ENCODE data around the gene NUCKS1.

NUCKS1 gene

DNA sequence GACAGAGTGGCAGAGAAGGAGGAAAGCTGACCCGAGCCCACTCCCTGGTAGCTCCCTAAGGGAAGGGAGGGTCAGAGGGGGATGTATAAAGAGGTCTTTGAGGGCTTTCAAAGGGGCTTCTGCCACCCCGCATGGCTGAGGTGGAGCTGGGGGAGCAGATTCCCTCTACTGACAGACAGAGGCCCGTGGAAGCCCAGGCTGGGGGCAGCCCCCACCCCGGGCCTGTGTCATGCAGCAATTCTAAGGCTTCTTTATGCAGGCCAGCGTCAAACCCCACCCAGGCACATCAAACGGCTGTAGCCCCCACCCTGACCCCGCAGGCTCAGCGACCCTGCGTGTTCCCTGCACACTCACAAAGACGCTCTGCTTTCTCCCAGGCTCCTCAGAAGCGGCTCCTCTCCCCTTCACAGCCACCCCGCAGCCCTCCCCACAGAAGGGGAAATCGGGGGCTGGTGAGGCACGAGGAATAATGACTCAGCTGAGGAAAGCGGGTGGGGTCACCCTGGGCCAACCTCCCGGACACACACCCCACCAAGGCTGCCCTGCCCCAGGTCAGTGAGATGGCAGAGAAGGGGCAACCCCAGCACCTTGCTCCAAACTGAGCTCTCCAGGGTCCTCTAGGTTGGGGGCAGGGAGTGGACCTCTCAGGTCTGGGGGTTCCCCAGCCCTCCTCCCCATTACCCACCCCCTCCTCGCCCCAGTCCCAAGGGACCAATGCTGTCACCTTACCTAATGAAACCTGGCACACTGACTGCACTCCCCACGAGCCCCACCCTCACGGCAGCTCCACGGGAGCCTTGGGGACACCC lies 80.4 kb downstream of the NUCKS1 start:
- DNase-seq (ENCODE audit: low read depth) = no peak

DNA sequence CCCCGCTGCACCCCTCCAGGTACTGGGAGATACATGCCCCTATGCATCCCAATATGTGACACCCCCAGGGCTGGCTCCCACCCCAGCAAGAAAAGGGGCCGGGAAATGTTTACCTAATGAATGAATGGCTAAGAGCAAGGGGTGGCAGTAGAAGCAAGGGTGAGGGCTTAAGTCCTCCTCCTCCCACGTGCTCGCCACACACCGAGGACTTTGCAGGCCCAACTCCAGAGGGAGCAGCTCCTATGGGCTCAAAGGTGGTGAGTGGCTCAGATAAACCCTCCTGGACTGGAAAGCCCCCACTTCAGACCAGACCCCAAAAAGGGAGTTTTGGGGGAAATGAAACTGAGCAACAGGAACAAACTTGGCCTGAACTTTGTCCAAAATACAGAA lies 81.0 kb downstream of the NUCKS1 start:
- DNase-seq (ENCODE audit: low read depth) = no peak

DNA sequence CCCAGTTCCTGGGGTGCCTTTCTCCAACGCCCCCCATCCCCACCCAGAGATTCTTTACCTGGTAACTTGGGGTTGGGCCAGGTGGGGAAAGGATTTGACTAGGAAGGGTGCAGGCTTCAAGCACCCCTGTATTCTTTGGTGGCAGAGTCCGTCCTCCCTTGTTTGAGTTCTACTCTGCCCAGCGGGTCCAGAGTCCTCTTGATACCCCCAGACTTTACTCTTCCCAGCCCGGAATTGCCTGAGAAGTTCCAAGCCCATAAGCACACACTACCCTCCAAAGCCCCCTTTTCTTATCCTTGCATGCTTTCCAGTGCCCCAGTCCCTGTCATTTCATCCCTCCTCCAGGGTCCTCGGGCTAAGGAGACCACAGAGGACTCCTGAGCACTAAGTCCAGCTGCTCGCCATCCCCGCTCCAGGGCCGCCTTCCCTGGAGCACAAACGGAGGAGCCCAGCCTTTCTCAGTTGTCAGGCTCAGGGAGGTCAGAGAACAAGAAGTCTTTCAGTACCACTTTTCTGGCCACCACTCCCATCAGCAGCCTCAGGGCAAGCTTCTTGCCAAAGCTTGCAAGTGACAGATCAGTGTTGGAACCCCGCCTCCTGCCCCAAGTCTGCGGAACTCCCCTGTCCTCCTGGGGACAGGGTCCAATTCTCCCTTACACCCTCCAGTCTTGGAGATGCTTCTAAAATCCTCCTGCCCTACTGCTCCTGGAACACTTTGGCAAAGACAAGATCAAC lies 81.9 kb downstream of the NUCKS1 start:
- no peak for DNase-seq (ENCODE audit: low read depth)

- DNase-seq (ENCODE audit: low read depth) = no peak
These were observed 83.4 kb downstream of the NUCKS1 start for GRCh38 chr1:205666372-205667166.

- no peak for DNase-seq (ENCODE audit: low read depth)
These were observed 84.6 kb downstream of the NUCKS1 start for GRCh38 chr1:205665201-205666045.

DNA sequence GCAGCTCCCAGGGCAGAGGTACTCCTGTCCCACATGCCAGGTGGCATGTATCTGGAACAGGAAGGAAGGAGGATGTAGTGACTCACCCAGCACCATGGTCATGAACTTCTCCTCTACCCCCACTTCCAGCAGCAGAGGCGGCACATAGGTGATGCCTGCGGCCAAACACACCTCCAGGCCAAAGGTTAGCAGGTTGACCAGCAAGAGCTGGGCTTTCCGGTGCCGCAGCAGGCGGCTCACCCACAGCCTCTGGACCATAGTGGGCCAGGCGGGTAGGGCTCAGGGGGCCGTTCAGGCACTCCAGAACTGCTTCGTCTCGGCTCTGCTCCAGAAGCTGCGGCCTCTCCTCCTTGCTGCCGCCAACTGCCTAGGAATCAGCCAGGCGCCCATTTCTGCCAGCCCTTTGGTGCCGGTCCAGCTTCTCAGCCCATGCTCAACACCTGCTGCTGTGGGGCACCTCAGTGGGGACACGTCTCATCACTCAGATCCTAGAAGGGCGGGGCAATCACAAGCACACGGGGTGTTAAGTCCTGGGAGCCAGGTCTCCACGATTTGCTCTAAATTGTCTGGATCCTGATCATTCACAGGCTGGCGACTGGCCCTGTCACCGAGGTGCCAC lies 85.5 kb downstream of the NUCKS1 start:
- DNase-seq (ENCODE audit: low read depth) = no peak

DNA sequence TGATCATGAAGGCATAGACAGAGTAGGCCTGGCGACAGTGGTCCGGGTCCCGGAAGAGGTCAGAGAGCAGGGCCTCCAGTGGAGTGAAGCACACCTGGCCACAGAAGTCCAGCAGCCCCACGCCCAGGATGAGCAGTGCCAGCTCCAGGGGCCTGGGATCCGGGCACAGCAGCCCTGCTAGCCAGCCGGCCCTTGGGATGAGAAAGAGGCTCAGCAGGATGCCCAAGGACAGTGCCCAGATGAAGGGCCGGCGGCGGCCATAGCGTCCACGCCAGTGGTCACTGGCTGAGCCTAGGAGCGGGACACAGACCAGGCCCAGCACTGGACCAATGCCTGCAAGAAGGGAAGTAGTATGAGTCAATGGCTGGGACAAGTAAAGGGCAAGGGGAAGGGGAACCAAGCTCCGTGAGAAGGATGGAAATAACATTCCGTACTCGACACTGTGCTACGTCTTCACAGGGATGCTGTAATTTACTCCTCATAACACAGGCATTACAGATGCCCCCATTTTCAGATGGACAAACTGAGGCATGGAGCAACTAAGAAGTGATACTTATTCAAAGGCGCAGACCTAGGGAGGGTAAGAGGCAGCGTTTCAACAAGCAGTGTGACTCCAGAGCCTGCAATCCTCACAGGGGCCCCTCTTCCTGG lies 86.6 kb downstream of the NUCKS1 start:
- DNase-seq (ENCODE audit: low read depth) = no peak

All from activated T-cell treated with anti-CD3 and anti-CD28 coated beads for 24 hours (primary cell).